WTC11 (cell line): ENCODE data around the gene IGFBPL1.

Experiments
- AFF4 ChIP-seq: sonication (generic); formaldehyde crosslinking; IDR thresholded peaks from 2 replicates; pipeline ENCODE4 v1.8.1; 2023; ENCODE audit warnings: mild to moderate bottlenecking, missing genetic modification reagents, borderline replicate concordance
- CREB1 ChIP-seq: sonication (generic); formaldehyde crosslinking; IDR thresholded peaks from 2 replicates; pipeline ENCODE4 v1.8.0; 2023; ENCODE audit warnings: mild to moderate bottlenecking, missing genetic modification reagents
- CREM ChIP-seq: sonication (generic); formaldehyde crosslinking; IDR thresholded peaks from 2 replicates; pipeline ENCODE4 v1.8.1; 2022; ENCODE audit warnings: mild to moderate bottlenecking, missing genetic modification reagents, moderate library complexity
- ELF4 ChIP-seq: sonication (generic); formaldehyde crosslinking; IDR thresholded peaks from 2 replicates; pipeline ENCODE4 v1.8.1; 2022; ENCODE audit warnings: low read depth, mild to moderate bottlenecking, moderate library complexity, missing genetic modification reagents
- JUN ChIP-seq: sonication (generic); formaldehyde crosslinking; IDR thresholded peaks from 2 replicates; pipeline ENCODE4 v1.8.0; 2023; ENCODE audit warnings: mild to moderate bottlenecking, missing genetic modification reagents
- ZNF121 ChIP-seq: sonication (generic); formaldehyde crosslinking; IDR thresholded peaks from 2 replicates; pipeline ENCODE4 v1.8.0; 2023; ENCODE audit warnings: missing genetic modification reagents
- ZNF138 ChIP-seq: sonication (generic); formaldehyde crosslinking; conservative IDR thresholded peaks from 2 replicates; pipeline ENCODE4 v1.8.1; 2022; ENCODE audit warnings: mild to moderate bottlenecking, moderate library complexity, missing genetic modification reagents
- TF ChIP-seq, protein P1 (sequence below): fragments of 200-600 bp; IDR thresholded peaks from 2 replicates; pipeline ENCODE4 v1.8.0; 2022; ENCODE audit warnings: antibody characterized with exemption
- TF ChIP-seq, protein P2 (sequence below): sonication (generic); formaldehyde crosslinking; IDR thresholded peaks from 2 replicates; pipeline ENCODE4 v1.8.0; 2022; ENCODE audit warnings: mild to moderate bottlenecking, missing genetic modification reagents
- TF ChIP-seq, protein P3 (sequence below): sonication (generic); formaldehyde crosslinking; IDR thresholded peaks from 2 replicates; pipeline ENCODE4 v1.8.1; 2023; ENCODE audit warnings: mild to moderate bottlenecking, missing genetic modification reagents, moderate library complexity
- TF ChIP-seq, protein P4 (sequence below): sonication (generic); formaldehyde crosslinking; IDR thresholded peaks from 2 replicates; pipeline ENCODE4 v1.8.0; 2022; ENCODE audit warnings: mild to moderate bottlenecking, missing genetic modification reagents

DNA sequence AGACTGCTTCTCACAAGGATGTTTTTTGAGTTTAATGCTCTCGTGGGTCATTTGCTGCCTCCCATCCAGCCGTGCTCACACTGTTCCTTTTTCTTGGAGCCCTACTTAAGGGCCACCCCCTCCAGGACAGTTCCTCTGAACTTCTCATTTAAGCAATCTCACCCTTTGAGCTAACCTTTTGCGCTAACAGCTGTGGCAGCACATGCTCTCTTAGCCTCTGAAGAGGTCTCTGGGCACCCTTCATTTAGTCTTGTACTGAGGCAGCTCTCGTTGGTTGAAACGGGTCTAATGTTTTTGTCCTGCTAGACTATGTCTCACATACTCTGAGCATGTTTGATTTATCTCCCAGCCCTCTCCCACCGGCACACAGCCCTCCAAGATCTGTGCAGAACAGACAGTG, 19.9 kb downstream of the IGFBPL1 start:
- TF ChIP-seq, protein P1, sequence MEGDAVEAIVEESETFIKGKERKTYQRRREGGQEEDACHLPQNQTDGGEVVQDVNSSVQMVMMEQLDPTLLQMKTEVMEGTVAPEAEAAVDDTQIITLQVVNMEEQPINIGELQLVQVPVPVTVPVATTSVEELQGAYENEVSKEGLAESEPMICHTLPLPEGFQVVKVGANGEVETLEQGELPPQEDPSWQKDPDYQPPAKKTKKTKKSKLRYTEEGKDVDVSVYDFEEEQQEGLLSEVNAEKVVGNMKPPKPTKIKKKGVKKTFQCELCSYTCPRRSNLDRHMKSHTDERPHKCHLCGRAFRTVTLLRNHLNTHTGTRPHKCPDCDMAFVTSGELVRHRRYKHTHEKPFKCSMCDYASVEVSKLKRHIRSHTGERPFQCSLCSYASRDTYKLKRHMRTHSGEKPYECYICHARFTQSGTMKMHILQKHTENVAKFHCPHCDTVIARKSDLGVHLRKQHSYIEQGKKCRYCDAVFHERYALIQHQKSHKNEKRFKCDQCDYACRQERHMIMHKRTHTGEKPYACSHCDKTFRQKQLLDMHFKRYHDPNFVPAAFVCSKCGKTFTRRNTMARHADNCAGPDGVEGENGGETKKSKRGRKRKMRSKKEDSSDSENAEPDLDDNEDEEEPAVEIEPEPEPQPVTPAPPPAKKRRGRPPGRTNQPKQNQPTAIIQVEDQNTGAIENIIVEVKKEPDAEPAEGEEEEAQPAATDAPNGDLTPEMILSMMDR: no peak
- TF ChIP-seq, protein P2, sequence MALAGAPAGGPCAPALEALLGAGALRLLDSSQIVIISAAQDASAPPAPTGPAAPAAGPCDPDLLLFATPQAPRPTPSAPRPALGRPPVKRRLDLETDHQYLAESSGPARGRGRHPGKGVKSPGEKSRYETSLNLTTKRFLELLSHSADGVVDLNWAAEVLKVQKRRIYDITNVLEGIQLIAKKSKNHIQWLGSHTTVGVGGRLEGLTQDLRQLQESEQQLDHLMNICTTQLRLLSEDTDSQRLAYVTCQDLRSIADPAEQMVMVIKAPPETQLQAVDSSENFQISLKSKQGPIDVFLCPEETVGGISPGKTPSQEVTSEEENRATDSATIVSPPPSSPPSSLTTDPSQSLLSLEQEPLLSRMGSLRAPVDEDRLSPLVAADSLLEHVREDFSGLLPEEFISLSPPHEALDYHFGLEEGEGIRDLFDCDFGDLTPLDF (CRISPR knock-in tag): no peak
- TF ChIP-seq JUN (no peak), ZNF138 (no peak), AFF4 (CRISPR knock-in tag) (no peak), ZNF121 (CRISPR knock-in tag) (no peak), CREM (CRISPR knock-in tag) (no peak), CREB1 (CRISPR knock-in tag) (no peak), ELF4 (CRISPR knock-in tag) (no peak)
- TF ChIP-seq, protein P3, sequence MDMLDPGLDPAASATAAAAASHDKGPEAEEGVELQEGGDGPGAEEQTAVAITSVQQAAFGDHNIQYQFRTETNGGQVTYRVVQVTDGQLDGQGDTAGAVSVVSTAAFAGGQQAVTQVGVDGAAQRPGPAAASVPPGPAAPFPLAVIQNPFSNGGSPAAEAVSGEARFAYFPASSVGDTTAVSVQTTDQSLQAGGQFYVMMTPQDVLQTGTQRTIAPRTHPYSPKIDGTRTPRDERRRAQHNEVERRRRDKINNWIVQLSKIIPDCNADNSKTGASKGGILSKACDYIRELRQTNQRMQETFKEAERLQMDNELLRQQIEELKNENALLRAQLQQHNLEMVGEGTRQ: no peak
- TF ChIP-seq, protein P4, sequence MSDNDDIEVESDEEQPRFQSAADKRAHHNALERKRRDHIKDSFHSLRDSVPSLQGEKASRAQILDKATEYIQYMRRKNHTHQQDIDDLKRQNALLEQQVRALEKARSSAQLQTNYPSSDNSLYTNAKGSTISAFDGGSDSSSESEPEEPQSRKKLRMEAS (CRISPR knock-in tag): no peak
